SK-N-MC (cell line): ENCODE data around the gene SCFD2.

Experiments
- DNase-seq: peaks from one replicate; pipeline ENCODE4 v3.0.0-alpha.2; 2011; ENCODE audit warnings: low read depth, low spot score
- H3K27ac ChIP-seq: fragments of 200-600 bp; sonication (generic); 2 replicates; pipeline ENCODE4 v1.5.1; 2016; ENCODE audit warnings: mixed run types
- H3K36me3 ChIP-seq: fragments of 200-600 bp; sonication (generic); 2 replicates; pipeline ENCODE4 v1.6.1; 2017; ENCODE audit warnings: antibody characterized with exemption, low read length, mixed read lengths; ENCODE audit not compliant: insufficient read depth
- H3K4me3 ChIP-seq: fragments of 200-600 bp; sonication (generic); 2 replicates; pipeline ENCODE4 v1.5.1; 2016
- H3K9ac ChIP-seq: fragments of 200-600 bp; sonication (generic); 2 replicates; pipeline ENCODE4 v1.8.0; 2017; ENCODE audit warnings: mixed run types, mixed read lengths; ENCODE audit not compliant: insufficient read length
- H3K9me3 ChIP-seq: fragments of 200-600 bp; sonication (generic); 2 replicates; pipeline ENCODE4 v1.6.1; 2017; ENCODE audit warnings: low read depth, mild to moderate bottlenecking, antibody characterized with exemption, low read length, moderate library complexity, mixed read lengths
- EZH2 ChIP-seq: fragments of 200-600 bp; sonication (generic); IDR thresholded peaks from one replicate; pipeline ENCODE4 v1.6.1; 2017; ENCODE audit warnings: antibody characterized with exemption
- FOXP2 ChIP-seq: optimal IDR thresholded peaks from 2 replicates; pipeline ENCODE3; 2011; ENCODE audit warnings: mild to moderate bottlenecking, moderate library complexity; ENCODE audit not compliant: insufficient read depth; ENCODE audit errors: extremely low read length, control extremely low read depth
- POLR2AphosphoS5 ChIP-seq: IDR thresholded peaks from 2 replicates; pipeline ENCODE4 v1.6.1; 2012; ENCODE audit warnings: mild to moderate bottlenecking, low read depth, low read length, borderline replicate concordance

The SCFD2 gene

GRCh38 chr4:52959541-52959940 is 406.3 kb downstream of the SCFD2 start:
- no peak for TF ChIP-seq FOXP2
- TF ChIP-seq EZH2 = no peak
- TF ChIP-seq POLR2AphosphoS5 = no peak
- Histone ChIP-seq H3K36me3 (no peaks in the 10 kb centered on the region), H3K9me3 (no peaks in the 10 kb centered on the region), H3K4me3 (no peak overlapping the region), H3K27ac (no peak overlapping the region), H3K9ac (no peak overlapping the region)
- DNase-seq = no peak

GRCh38 chr4:52957835-52958631 is 407.8 kb downstream of the SCFD2 start:
- no peaks in the 10 kb centered on the region for H3K36me3 ChIP-seq
- no peak for DNase-seq
- H3K9ac ChIP-seq = no peak overlapping the region
- no peak overlapping the region for H3K4me3 ChIP-seq
- H3K9me3 ChIP-seq = no peaks in the 10 kb centered on the region
- H3K27ac ChIP-seq = no peak overlapping the region
- no peak for TF ChIP-seq POLR2AphosphoS5
- TF ChIP-seq EZH2 = no peak
- TF ChIP-seq FOXP2 = no peak

- TF ChIP-seq FOXP2 (no peak), POLR2AphosphoS5 (no peak), EZH2 (no peak)
- H3K4me3 ChIP-seq = no peak overlapping the region
- no peak overlapping the region for H3K27ac ChIP-seq
- no peaks in the 10 kb centered on the region for H3K36me3 ChIP-seq
- DNase-seq = no peak
- H3K9me3 ChIP-seq = no peaks in the 10 kb centered on the region
- no peak overlapping the region for H3K9ac ChIP-seq
Measured at GRCh38 chr4:52957220-52957686, 408.6 kb downstream of the SCFD2 start.

GRCh38 chr4:52956691-52957090 is 409.2 kb downstream of the SCFD2 start:
- Histone ChIP-seq H3K4me3 (no peak overlapping the region), H3K36me3 (no peaks in the 10 kb centered on the region), H3K9ac (no peak overlapping the region), H3K27ac (no peak overlapping the region), H3K9me3 (no peaks in the 10 kb centered on the region)
- no peak for DNase-seq
- TF ChIP-seq EZH2 (no peak), FOXP2 (no peak), POLR2AphosphoS5 (no peak)

- no peak overlapping the region for H3K9ac ChIP-seq
- no peak overlapping the region for H3K27ac ChIP-seq
- no peak for DNase-seq
- H3K9me3 ChIP-seq = no peaks in the 10 kb centered on the region
- H3K36me3 ChIP-seq = no peaks in the 10 kb centered on the region
- H3K4me3 ChIP-seq = no peak overlapping the region
- TF ChIP-seq EZH2 = no peak
- no peak for TF ChIP-seq FOXP2
- TF ChIP-seq POLR2AphosphoS5 = no peak
Measured at GRCh38 chr4:52954560-52955170, 411.2 kb downstream of the SCFD2 start.

GRCh38 chr4:52952540-52952939 is 413.3 kb downstream of the SCFD2 start:
- no peaks in the 10 kb centered on the region for H3K36me3 ChIP-seq
- no peak overlapping the region for H3K4me3 ChIP-seq
- H3K9ac ChIP-seq = no peak overlapping the region
- no peaks in the 10 kb centered on the region for H3K9me3 ChIP-seq
- TF ChIP-seq POLR2AphosphoS5 = no peak
- DNase-seq = no peak
- no peak overlapping the region for H3K27ac ChIP-seq

- no peak for DNase-seq
- no peaks in the 10 kb centered on the region for H3K36me3 ChIP-seq
- no peak overlapping the region for H3K9ac ChIP-seq
Measured at GRCh38 chr4:52951016-52951415, 414.8 kb downstream of the SCFD2 start.

GRCh38 chr4:52950226-52950625 is 415.6 kb downstream of the SCFD2 start:
- TF ChIP-seq EZH2 = no peak
- TF ChIP-seq POLR2AphosphoS5 = no peak
- TF ChIP-seq FOXP2 = no peak
- no peaks in the 10 kb centered on the region for H3K9me3 ChIP-seq
- H3K9ac ChIP-seq = no peak overlapping the region
- H3K36me3 ChIP-seq = no peaks in the 10 kb centered on the region
- H3K4me3 ChIP-seq = no peak overlapping the region
- no peak overlapping the region for H3K27ac ChIP-seq
- no peak for DNase-seq

More at GRCh38 chr4:52951016-52951415, 414.8 kb downstream of the SCFD2 start:
- no peak for TF ChIP-seq EZH2
- TF ChIP-seq FOXP2 = no peak
- no peak for TF ChIP-seq POLR2AphosphoS5
- Histone ChIP-seq H3K4me3 (no peak overlapping the region), H3K9me3 (no peaks in the 10 kb centered on the region), H3K27ac (no peak overlapping the region)
